MM.1S (cell line): ENCODE data around the gene PDE11A.

Experiments used
- DNase-seq: peaks from one replicate; pipeline ENCODE4 v3.0.0-alpha.2; 2015
- H2AFZ ChIP-seq: fragments of 300-600 bp; sonication (generic); 2 replicates; pipeline ENCODE4 v1.6.0; 2016; ENCODE audit warnings: antibody characterized with exemption, low read length
- H3F3A ChIP-seq: fragments of 300-600 bp; sonication (generic); 2 replicates; pipeline ENCODE4 v1.6.1; 2016; ENCODE audit warnings: mild to moderate bottlenecking, antibody characterized with exemption, low read length, moderate library complexity, mixed read lengths; ENCODE audit not compliant: insufficient read depth
- H3K27ac ChIP-seq: fragments of 300-600 bp; sonication (generic); 2 replicates; pipeline ENCODE4 v1.5.1; 2016; ENCODE audit warnings: mild to moderate bottlenecking, low read length
- H3K27me3 ChIP-seq: fragments of 300-600 bp; sonication (generic); replicated peaks from 2 replicates; pipeline ENCODE4 v1.6.0; 2016; ENCODE audit warnings: low read length; ENCODE audit not compliant: insufficient read depth
- H3K36me3 ChIP-seq: fragments of 300-600 bp; sonication (generic); replicated peaks from 2 replicates; pipeline ENCODE4 v1.6.1; 2016; ENCODE audit warnings: mild to moderate bottlenecking, low read length, mixed read lengths; ENCODE audit not compliant: insufficient read depth
- H3K4me1 ChIP-seq: fragments of 300-600 bp; sonication (generic); 2 replicates; pipeline ENCODE4 v1.6.1; 2016; ENCODE audit warnings: low read length, mixed read lengths
- H3K4me2 ChIP-seq: fragments of 300-600 bp; sonication (generic); 2 replicates; pipeline ENCODE4 v1.6.0; 2016; ENCODE audit warnings: low read depth, low read length
- H3K4me3 ChIP-seq: fragments of 300-600 bp; sonication (generic); 2 replicates; pipeline ENCODE4 v1.5.1; 2016; ENCODE audit warnings: low read length, mixed read lengths
- H3K79me2 ChIP-seq: fragments of 300-600 bp; sonication (generic); 2 replicates; pipeline ENCODE4 v1.6.1; 2016; ENCODE audit warnings: mixed run types, low read length, mixed read lengths
- H3K9ac ChIP-seq: fragments of 300-600 bp; sonication (generic); 2 replicates; pipeline ENCODE4 v1.6.1; 2016; ENCODE audit warnings: low read length, mixed read lengths
- H3K9me2 ChIP-seq: fragments of 300-600 bp; sonication (generic); replicated peaks from 2 replicates; pipeline ENCODE4 v1.6.1; 2016; ENCODE audit warnings: mild to moderate bottlenecking, low read length, mixed read lengths; ENCODE audit not compliant: insufficient read depth
- H3K9me3 ChIP-seq: fragments of 300-600 bp; sonication (generic); replicated peaks from 2 replicates; pipeline ENCODE4 v1.6.1; 2016; ENCODE audit warnings: mild to moderate bottlenecking, low read length, mixed read lengths; ENCODE audit not compliant: insufficient read depth
- H4K20me1 ChIP-seq: fragments of 300-600 bp; sonication (generic); 2 replicates; pipeline ENCODE4 v1.6.1; 2016; ENCODE audit warnings: mild to moderate bottlenecking, low read length, moderate library complexity, mixed read lengths; ENCODE audit not compliant: insufficient read depth
- CTCF ChIP-seq: fragments of 300-600 bp; sonication (generic); IDR thresholded peaks from 2 replicates; pipeline ENCODE4 v1.5.1; 2016; ENCODE audit warnings: antibody characterized with exemption, low read length, mixed read lengths
- EZH2 ChIP-seq: fragments of 300-600 bp; sonication (generic); optimal IDR thresholded peaks from 2 replicates; pipeline ENCODE3; 2017; ENCODE audit warnings: low read depth, mild to moderate bottlenecking, antibody characterized with exemption, low read length, mixed read lengths
- EZH2phosphoT487 ChIP-seq: fragments of 300-600 bp; sonication (generic); IDR thresholded peaks from 2 replicates; pipeline ENCODE4 v1.6.1; 2018; ENCODE audit warnings: antibody characterized with exemption, low read length

PDE11A gene

DNA sequence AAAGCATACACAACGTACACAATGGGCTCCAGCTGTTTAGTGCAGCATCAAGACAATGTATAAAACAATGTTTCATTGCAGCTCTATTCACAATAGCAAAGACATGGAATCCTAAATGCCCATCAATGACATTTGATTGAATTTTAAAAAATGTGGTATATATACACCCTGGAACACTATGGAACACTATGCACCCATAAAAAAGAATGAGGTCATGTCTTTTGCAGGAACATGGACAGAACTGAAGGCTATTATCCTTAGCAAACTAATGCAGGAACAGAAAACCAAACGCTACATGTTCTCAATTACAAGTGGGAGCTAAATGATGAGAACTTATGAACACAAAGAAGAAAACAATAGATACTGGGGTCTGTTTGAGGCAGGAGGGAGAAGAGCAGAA is 364.5 kb downstream of the PDE11A start:
- TF ChIP-seq EZH2 (no peak), EZH2phosphoT487 (no peak), CTCF (no peak)
- DNase-seq: no peak
- no peaks in the 10 kb centered on the region for H4K20me1 ChIP-seq
- no peak overlapping the region for H3K9ac ChIP-seq
- H3F3A ChIP-seq: no peaks in the 10 kb centered on the region
- no peaks in the 10 kb centered on the region for H3K9me2 ChIP-seq
- H3K4me1 ChIP-seq: no peaks in the 10 kb centered on the region
- H3K27me3 ChIP-seq: no peaks in the 10 kb centered on the region
- H3K4me3 ChIP-seq: no peak overlapping the region
- no peak overlapping the region for H3K4me2 ChIP-seq
- H3K36me3 ChIP-seq: no peaks in the 10 kb centered on the region
- H3K79me2 ChIP-seq: no peaks in the 10 kb centered on the region
- H3K9me3 ChIP-seq: no peaks in the 10 kb centered on the region
- no peak overlapping the region for H3K27ac ChIP-seq
- no peak overlapping the region for H2AFZ ChIP-seq

DNA sequence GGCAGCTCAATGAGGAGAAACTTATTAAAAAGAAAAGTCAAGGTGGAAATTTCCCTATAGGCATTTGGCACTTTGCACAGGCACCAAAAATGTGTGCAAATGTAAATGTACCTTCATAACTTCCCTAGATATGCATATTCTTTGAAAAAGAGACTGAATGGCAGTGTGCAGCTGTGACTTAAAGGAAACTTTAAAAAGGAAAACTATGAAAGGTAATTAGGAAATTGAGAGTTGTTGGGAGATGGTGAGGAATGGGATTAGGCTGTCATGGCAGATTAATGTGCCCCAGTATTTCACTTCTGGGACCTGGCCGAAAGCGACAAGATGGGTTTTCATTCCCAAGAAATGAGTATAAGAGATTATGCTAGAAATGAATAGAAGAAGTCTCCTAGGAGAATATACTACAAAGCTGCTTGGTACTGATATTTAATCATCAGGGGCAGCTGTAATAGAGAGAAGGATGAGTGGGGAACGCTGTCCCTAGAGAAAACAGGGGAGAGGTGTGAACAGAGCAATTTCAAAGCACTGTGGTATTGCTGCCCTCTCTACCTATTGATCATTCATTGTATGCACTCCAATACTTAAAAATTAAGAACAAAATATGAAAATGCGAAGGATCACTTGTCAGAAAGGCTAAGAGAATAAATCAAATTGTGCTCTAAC is 366.9 kb downstream of the PDE11A start:
- no peaks in the 10 kb centered on the region for H3K79me2 ChIP-seq
- H3K9ac ChIP-seq: no peak overlapping the region
- DNase-seq: no peak
- H3K9me2 ChIP-seq: no peaks in the 10 kb centered on the region
- H3K9me3 ChIP-seq: no peaks in the 10 kb centered on the region
- H2AFZ ChIP-seq: no peak overlapping the region
- no peaks in the 10 kb centered on the region for H3K4me1 ChIP-seq
- no peak for TF ChIP-seq EZH2
- no peak for TF ChIP-seq CTCF
- no peak for TF ChIP-seq EZH2phosphoT487
- H3K36me3 ChIP-seq: no peaks in the 10 kb centered on the region
- no peaks in the 10 kb centered on the region for H3K27me3 ChIP-seq
- no peak overlapping the region for H3K27ac ChIP-seq
- no peaks in the 10 kb centered on the region for H3F3A ChIP-seq
- H3K4me2 ChIP-seq: no peak overlapping the region
- H4K20me1 ChIP-seq: no peaks in the 10 kb centered on the region
- H3K4me3 ChIP-seq: no peak overlapping the region

DNA sequence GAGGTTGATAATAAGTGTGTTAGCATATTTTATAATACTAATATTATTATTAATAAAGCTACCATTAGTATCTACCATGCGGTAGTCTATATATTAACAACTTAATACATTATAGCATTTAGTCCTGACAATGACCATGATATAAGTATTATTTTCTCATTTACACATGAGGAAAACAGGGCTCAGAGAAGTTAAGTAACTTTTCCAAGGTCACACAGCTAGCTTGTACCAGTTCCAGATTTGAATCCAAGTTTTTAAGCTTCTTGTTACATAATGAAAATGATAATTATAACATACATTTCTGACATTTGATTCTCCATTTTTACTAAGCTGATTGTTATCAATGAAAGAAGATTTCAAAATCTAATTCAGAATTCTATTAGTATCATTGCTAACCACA is 369.4 kb downstream of the PDE11A start:
- no peak overlapping the region for H3K27ac ChIP-seq
- H3K9me3 ChIP-seq: no peaks in the 10 kb centered on the region
- no peak overlapping the region for H3K9ac ChIP-seq
- H4K20me1 ChIP-seq: no peaks in the 10 kb centered on the region
- no peak overlapping the region for H3K4me3 ChIP-seq
- H3F3A ChIP-seq: no peaks in the 10 kb centered on the region
- H3K9me2 ChIP-seq: no peaks in the 10 kb centered on the region
- no peak for TF ChIP-seq CTCF
- TF ChIP-seq EZH2phosphoT487: no peak
- TF ChIP-seq EZH2: no peak
- no peaks in the 10 kb centered on the region for H3K36me3 ChIP-seq
- no peaks in the 10 kb centered on the region for H3K4me1 ChIP-seq
- no peak overlapping the region for H2AFZ ChIP-seq
- no peak overlapping the region for H3K4me2 ChIP-seq
- DNase-seq: no peak
- H3K27me3 ChIP-seq: no peaks in the 10 kb centered on the region
- no peaks in the 10 kb centered on the region for H3K79me2 ChIP-seq
